GM23248 (cell line): Measurements from ENCODE around the gene ALDH1L1.

Source experiments
- EZH2 ChIP-seq: fragments of 200-600 bp; sonication (generic); IDR thresholded peaks from 2 replicates; pipeline ENCODE4 v1.6.1; 2018; ENCODE audit warnings: antibody characterized with exemption, mild to moderate bottlenecking; ENCODE audit not compliant: insufficient read depth, poor library complexity, severe bottlenecking
- EZH2phosphoT487 ChIP-seq: fragments of 200-600 bp; sonication (generic); IDR thresholded peaks from 2 replicates; pipeline ENCODE4 v1.6.1; 2018; ENCODE audit warnings: antibody characterized with exemption, moderate library complexity, mild to moderate bottlenecking, low read depth; ENCODE audit not compliant: insufficient read depth

- TF ChIP-seq EZH2phosphoT487: no peak
- TF ChIP-seq EZH2: no peak
These were observed 17.0 kb upstream of the ALDH1L1 start for GRCh38 chr3:126197343-126197742.
